ENCODE results near the gene HIVEP1.

GRCh38 chr6:12065321-12066140, 53.4 kb downstream of the HIVEP1 start:
- TF ChIP-seq CTCF (IDR thresholded peaks at IDR 0.05) (no peak), ZFX (IDR thresholded peaks at IDR 0.05; ENCODE audit: borderline replicate concordance) (no peak)
